ENCODE data around the gene TNXB. TPM values are rescaled to one million over a fixed set of nuclear protein-coding genes. Genes with fewer than 3 reads are reported as not detected.
"Not testable (repeated sequence)": the region's sequence is repeated elsewhere in the genome, so short reads cannot be mapped to it uniquely, and the experiment has no call there.

The TNXB gene
- polyA plus RNA-seq, 1 donor = 125 TPM

GRCh38 chr6:32085759-32086459 lies 23.2 kb downstream of the TNXB start:
- no peak for DNase-seq

GRCh38 chr6:32084780-32085179 lies 24.4 kb downstream of the TNXB start:
- DNase-seq = no peak

DNA sequence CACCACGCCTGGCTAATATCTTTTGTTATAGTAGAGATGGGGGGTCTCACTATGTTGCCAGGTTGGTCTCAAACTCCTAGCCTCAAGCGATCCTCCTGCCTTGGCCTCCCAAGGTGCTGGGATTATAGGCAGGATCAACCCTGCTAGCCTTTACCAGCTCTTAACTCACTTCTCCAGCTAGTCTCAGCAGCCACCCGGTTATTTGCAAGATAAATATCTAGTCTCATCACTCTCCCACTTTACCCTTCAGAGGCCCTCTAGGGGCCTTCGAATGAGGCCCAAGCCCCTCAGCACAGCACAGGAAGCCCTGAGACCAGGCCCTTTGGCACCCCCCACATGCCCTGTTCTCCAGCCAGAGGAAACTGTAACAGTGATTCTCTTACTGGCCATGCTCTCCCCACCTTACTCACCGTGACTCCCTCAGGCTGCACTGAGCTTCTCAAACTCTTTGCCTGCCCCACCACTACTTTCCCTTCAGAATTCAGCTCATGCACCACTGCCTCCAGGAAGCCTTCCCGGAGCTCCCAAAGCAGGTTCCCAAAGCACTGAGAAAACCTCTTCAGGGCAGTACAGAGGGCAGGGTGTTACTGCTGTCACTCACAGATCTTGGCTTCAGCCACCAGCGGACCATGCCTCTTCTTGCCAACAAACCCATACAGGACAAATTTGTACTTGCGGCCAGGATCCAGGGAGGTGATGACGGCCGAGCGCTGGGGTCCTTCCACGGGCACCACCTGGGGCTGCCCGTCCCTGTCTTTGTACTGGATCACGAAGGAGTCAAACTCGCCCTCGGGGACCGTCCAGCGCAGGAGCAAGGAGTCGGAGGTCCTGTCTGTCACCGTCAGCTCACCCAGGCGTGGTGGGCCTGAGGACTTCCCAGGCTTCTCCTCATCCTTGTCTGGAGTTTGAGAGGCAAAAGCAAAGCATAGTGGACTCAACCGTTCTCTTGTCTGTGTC lies 25.0 kb downstream of the TNXB start:
- no peak for DNase-seq

- DNase-seq = no peak
These were observed 26.2 kb downstream of the TNXB start for GRCh38 chr6:32082935-32083334.

DNA sequence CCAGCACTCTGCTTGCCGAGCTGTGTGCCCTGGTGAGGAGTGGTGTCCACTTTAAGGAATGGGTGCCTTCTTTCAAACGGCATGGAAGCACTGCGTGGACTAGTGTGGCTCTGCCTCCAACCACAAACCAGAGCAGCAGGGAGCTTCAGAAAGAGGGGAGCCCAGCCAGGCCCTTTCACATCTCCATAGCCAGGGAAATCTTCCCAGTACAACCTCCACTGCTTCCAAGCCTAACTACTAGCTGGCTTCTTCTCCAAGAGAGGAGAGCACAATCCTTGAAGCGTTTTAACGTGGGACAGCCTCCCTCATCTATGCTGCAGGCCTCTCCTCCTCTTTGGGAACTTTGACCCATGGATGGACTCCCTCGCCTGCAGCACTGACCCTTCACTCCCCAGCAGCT lies 26.7 kb downstream of the TNXB start:
- DNase-seq = peak; percentile 68

DNA sequence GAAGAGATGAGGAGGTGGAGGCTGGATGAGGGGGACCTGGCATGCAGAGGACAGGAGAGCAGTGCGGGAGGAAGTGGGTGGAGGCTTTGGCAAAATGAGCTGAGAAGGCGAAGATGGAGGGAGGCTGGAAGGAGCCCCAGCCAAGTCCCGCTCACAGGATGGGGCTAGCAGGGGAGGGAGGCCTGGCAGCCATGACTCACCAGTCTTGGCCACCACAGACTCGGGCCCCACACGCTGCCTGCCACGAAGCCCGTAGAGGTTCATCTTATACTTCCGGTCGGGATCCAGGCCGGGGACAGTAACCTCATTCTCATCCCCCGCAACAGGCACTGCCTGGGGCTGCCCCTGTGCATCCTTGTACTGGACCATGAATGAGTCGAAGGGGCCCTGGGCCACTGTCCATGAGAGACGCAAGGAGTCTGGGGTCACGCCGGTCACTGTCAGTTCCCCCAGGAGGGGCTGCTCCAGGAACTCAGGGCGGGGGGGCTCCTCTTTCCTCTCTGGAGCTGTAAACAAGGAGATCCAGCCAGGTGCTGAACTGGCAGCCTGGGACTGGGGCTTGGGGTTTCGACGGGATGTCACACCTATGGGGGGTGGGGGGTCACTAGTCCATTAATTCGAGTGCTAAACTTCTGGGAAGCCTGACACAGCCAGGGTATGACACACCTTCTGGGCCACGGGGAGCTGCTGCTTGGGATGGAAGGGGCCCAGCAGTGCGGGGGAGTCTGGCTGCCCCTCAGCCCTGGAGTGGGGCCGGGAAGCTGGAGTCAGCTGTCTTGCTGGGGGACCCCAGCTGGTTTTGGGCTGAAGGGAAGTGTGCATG lies 27.8 kb downstream of the TNXB start:
- DNase-seq = peak; percentile 73

DNA sequence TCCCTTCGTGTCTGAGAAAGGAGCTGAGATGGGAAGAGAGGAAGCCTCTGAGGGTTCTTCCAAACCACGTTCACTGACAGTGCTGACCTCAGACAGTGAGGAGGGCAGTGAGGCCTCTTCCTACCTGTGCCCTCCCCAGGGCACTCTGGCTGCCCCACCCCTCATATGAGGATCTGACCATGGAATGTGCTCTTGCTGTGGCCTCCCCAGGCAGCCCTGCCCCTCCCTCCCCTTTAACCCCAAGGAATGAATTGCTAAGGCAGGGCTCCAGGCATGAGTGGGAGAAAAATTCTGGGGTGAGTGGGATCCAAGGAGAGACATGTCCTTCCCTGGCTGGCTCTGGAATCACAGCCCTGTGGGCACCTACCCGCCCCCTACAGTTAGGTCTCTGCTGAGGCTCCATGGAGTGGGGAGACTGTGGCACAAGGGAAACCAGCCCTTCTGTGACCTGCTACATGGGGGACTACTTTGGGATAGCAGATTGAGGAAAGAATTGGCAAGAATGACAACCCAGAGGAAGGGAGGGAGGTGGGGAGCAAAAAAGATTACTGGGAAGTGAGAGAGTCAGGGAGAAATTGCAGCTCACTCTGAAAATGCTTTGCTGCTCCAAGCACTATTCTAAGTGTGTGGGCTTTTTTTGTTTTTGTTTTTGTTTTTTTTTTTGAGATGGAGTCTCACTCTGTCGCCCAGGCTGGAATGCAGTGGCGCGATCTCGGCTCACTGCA lies 29.4 kb downstream of the TNXB start:
- DNase-seq = no peak

DNA sequence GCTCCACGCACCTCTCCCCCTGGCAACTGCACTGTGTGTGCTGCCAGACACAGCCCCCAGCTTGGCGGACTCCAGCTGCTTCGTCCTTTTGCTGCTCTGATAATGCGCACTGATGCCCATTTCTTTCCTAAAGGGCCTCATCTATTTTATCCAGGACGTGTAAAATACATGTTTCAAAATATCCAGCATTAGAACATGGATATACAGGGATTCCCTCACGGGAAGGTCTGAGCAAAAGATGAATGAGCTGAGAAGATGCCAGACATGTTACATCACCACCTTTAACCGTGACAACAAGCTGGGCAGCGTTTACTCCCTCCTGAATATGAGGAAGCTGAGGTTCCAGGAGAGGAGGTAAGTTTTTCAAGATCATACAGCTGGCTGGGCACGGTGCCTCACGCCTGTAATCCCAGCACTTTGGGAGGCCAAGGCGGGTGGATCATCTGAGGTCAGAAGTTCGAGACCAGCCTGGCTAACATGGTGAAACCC lies 32.8 kb downstream of the TNXB start:
- DNase-seq = peak; percentile 68

DNA sequence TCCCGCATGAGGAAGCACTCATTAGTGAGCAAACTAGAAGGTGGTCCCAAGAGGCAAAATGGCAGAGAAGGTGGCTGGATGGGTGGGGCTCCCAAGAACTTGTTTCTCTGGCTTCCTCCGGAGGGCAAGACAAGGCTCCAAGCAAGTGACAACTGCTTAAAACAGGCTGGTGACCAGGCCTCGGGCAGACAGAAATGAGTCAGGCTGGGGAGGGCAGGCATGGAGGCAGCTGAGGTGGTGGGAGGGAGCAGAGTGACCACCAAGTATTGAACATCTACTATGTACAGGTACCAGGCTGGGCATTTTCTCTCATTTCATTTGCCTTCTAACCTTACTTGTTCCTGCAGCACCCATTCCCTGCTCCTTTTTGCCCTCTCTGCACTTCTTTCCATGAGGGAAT lies 33.4 kb downstream of the TNXB start:
- no peak for DNase-seq

DNA sequence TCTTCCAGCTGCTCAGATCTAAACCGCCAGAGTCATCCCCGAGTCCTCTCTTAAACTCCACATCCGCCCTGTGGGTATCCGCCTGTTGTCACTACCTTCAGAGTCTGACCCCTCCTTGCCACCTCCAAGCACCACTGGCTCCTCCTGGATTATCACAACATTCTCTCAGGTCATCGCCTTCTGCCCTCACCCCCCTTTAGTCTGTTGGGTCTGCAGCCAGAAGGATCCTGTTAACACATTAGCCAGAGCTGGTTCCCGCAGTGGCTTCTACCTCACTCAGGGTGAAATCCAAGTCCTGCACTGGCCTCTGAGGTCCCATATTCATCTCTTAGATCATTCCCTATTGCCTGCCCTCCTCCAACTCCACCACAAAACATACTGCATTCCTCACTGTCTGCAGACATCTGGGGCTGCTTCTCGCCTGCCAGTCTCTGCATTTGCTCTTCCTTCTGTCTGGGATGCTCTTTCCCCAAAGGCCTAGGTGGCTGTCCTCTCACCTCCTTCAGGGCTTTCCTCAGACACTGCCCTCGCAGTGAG lies 34.1 kb downstream of the TNXB start:
- no peak for DNase-seq

DNA sequence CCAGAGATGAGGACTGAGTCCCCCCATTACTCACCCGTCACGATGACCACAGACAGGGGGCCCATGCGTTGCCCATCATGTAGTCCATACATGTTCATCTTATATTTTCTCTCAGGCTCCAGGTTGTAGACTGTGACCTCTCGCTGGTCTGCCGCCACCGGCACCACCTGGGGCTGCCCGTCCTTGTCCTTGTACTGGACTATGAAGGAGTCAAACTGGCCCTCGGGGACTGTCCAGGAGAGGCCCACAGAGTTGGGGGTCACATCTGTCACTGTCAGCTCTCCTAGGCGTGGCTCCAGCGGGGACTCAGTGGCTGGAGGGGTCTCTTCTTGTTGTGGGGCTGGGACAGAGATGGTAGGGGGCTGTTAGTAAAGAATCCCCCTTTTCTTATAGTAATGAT lies 35.5 kb downstream of the TNXB start:
- DNase-seq = no peak

DNA sequence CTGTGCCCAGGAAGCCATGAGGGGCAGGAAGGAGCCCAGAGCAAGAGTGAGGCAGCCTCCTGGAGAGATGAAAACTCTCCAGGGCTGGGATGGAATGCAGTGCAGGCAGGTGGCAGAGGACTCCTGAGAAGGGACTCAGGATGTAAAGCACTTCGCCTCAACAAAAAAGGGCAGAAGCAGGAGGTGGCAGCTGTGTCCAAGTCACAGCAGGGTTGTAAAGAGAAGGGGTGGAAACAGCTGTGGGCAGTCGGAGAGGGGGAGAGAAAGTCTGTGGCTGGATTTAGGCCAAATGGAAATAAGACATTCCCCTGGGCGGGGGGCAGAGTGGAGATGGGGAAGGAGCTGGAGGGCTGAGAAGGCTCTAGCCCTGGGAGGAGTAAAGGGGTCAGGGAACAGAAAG lies 36.0 kb downstream of the TNXB start:
- no peak for DNase-seq

DNA sequence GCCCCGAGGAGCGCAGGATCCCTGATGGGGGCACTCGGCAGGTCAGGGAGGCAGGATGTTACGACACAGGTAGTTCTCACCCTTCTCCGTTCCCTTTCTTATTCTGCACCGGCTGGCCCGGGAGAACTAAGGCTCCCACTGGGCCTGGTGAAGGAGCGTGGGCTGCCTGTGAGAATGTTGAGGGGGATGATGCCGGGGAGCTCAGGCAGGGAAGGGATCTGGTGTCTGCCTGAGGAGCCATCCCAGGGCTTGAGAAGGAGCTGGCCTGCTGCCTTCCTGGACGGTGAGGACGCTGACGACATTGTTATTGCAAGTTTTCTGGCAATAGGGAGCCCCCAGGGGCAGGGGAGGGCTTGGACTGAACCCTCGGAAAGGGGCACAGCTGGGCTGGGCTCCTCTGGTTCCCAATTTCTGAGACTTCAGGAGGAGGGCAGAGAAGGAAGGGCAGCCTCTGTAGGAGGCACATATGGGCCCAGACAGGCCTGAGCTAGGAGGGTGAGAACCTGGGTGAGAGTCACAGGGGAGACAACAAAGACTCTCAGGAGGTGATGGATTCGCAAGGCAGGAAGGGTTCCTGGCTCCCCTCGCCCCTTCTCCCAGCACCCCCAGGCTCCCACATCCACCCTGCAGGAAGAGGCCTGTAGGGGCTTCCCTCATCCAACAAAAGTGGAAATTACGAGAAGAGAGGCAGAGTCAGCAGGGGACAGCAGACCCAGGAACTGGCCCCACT lies 38.2 kb downstream of the TNXB start:
- peak; percentile 77 for DNase-seq

- DNase-seq = no peak
These were observed 39.1 kb downstream of the TNXB start for GRCh38 chr6:32069878-32070515.

GRCh38 chr6:32069460-32069859 lies 39.7 kb downstream of the TNXB start:
- DNase-seq = no peak

- no peak for DNase-seq
These were observed 40.3 kb downstream of the TNXB start for GRCh38 chr6:32068867-32069266.

DNA sequence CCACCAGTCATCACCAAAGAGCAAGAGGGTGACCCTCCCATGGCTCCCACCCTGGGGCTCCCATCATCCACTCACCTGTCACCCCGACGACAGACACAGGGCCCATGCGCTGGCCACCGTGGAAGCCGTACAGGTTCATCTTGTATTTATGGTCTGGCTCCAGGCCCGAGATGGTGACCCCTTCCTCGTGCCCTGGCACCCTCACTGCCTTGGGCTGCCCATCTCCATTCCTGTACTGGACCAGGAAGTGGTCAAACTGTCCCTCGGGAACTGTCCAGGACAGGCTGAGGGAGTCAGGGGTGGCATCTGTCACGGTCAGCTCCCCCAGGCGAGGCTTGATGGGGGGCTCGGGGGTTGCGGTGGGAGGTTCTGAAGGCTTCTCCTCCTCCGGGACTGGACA lies 40.8 kb downstream of the TNXB start:
- not testable (repeated sequence) for DNase-seq

DNA sequence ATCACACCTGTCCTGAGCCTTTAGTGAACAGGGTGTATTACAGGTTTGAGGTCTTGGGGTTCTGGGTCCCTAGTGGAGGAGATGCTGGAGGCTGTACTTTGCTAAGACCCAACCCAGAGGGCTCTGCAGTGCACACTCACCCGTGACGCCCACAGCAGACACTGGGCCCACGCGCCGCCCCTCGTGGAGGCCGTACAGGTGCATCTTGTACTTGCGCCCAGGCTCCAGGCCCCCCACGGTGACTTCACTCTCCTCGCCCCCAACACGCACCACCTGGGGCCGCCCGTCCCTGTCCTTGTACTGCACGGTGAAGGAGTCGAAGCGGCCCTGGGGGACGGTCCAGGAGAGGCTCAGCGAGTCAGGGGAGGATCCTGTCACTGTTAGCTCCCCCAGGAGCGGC lies 41.6 kb downstream of the TNXB start:
- not testable (repeated sequence) for DNase-seq

GRCh38 chr6:32064706-32065105 lies 44.4 kb downstream of the TNXB start:
- no peak for DNase-seq

DNA sequence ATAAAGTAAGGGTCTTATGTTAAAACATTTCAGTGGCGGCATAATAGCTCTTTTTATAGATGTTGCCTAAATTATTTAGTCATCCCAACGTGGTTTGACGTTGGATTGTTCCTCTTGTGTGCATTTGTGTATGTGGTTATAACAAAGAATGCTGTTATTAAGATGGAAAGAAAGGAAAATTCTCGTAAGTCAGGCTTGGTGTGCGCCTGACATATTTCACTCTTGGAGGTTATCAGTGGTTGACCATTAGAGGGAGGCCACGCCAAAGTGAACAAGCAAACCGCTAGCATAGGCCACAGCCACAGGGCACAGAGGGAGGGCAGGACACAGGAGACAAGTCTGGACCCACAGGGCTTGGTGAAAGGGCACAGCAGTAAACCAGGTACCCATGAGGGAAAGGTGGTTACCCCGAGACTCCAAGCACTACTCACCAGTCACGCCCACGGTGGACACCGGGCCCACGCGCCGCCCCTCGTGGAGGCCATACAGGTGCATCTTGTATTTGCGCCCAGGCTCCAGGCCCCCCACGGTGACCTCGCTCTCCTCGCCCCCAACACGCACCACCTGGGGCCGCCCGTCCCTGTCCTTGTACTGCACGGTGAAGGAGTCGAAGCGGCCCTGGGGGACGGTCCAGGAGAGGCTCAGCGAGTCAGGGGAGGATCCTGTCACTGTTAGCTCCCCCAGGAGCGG lies 48.0 kb downstream of the TNXB start:
- no peak for DNase-seq

All from hindlimb muscle (tissue), 1 donor.